Karpas-422 (cell line): Measurements from ENCODE around the gene MRPL30. TPM values are rescaled to one million over a fixed set of nuclear protein-coding genes. Genes with fewer than 3 reads are reported as not detected.
A peak's percentile ranks its signal among the peaks of the same experiment; 100 is the strongest.

ENCODE experiments used
- DNase-seq: peaks from one replicate; pipeline ENCODE4 v3.0.0-alpha.2; 2015
- H2AFZ ChIP-seq: fragments of 200-600 bp; sonication (generic); 2 replicates; pipeline ENCODE4 v1.6.1; 2014; ENCODE audit warnings: antibody characterized with exemption, low read length, mixed read lengths
- H3K27ac ChIP-seq: fragments of 200-600 bp; sonication (generic); 2 replicates; pipeline ENCODE4 v1.5.1; 2014; ENCODE audit warnings: mild to moderate bottlenecking, low read length, moderate library complexity
- H3K27me3 ChIP-seq: fragments of 200-600 bp; sonication (generic); 2 replicates; pipeline ENCODE4 v1.6.1; 2014; ENCODE audit warnings: low read length, mixed read lengths
- H3K36me3 ChIP-seq: fragments of 200-600 bp; sonication (generic); 2 replicates; pipeline ENCODE4 v1.6.1; 2014; ENCODE audit warnings: low read length, mixed read lengths; ENCODE audit not compliant: insufficient read depth
- H3K4me1 ChIP-seq: fragments of 200-600 bp; sonication (generic); 2 replicates; pipeline ENCODE4 v1.6.1; 2014; ENCODE audit warnings: mild to moderate bottlenecking, low read length, mixed read lengths
- H3K4me2 ChIP-seq: fragments of 200-600 bp; sonication (generic); 2 replicates; pipeline ENCODE4 v1.6.1; 2014; ENCODE audit warnings: low read length, low read depth, mild to moderate bottlenecking; ENCODE audit not compliant: poor library complexity, severe bottlenecking
- H3K4me3 ChIP-seq: fragments of 200-600 bp; sonication (generic); 2 replicates; pipeline ENCODE4 v1.5.1; 2014; ENCODE audit warnings: mild to moderate bottlenecking, antibody characterized with exemption, low read length, mixed read lengths
- H3K79me2 ChIP-seq: fragments of 200-600 bp; sonication (generic); 2 replicates; pipeline ENCODE4 v1.6.1; 2014; ENCODE audit warnings: mild to moderate bottlenecking, low read length, mixed read lengths
- H3K9ac ChIP-seq: fragments of 200-600 bp; sonication (generic); 2 replicates; pipeline ENCODE4 v1.6.0; 2014; ENCODE audit warnings: low read length
- H3K9me2 ChIP-seq: fragments of 200-600 bp; sonication (generic), shearing (Covaris generic); replicated peaks from 2 replicates; pipeline ENCODE4 v1.6.0; 2014; ENCODE audit warnings: mild to moderate bottlenecking, low read length, moderate library complexity; ENCODE audit not compliant: insufficient read depth
- H3K9me3 ChIP-seq: fragments of 300-700, 200-600 bp; sonication (generic); 2 replicates; pipeline ENCODE4 v1.6.1; 2014; ENCODE audit warnings: low read length, mixed read lengths
- H4K20me1 ChIP-seq: fragments of 200-600 bp; sonication (generic); 2 replicates; pipeline ENCODE4 v1.6.1; 2014; ENCODE audit warnings: mild to moderate bottlenecking, antibody characterized with exemption, low read length, low read depth; ENCODE audit not compliant: insufficient read depth
- total RNA-seq: library from RNA; depleted of rRNA; stranded (reverse); fragments of >200 nt; shearing (Covaris generic); gene quantifications from 2 replicates; pipeline ENCODE4 v1.2.3, GENCODE V29; 2014; ENCODE audit warnings: low replicate concordance

MRPL30 gene
- total RNA-seq, 1 experiment from 2014 or later = 47.1 TPM

GRCh38 chr2:99169534-99169933 lies 11.4 kb upstream of the MRPL30 start:
- Histone ChIP-seq H3K9me3 (no peaks in the 10 kb centered on the region), H3K9me2 (no peaks in the 10 kb centered on the region), H3K27ac (0 out of 2 replicates have a peak overlapping the region, but pooled peaks have one; percentile 13), H3K4me1 (peaks cover 5% of the 10 kb centered on the region; the same call in 1 of the 2 replicates), H3K4me3 (no peak overlapping the region), H4K20me1 (no peaks in the 10 kb centered on the region), H2AFZ (no peak overlapping the region), H3K9ac (no peak overlapping the region), H3K36me3 (peaks cover 43% of the 10 kb centered on the region; the same call in 1 of the 2 replicates), H3K4me2 (no peak overlapping the region), H3K79me2 (peaks cover 25% of the 10 kb centered on the region), H3K27me3 (no peaks in the 10 kb centered on the region)
- DNase-seq = no peak

- Histone ChIP-seq H3K9ac (no peak overlapping the region), H3K79me2 (peaks cover 37% of the 10 kb centered on the region), H3K4me1 (peaks cover 5% of the 10 kb centered on the region; the same call in 1 of the 2 replicates), H3K27ac (no peak overlapping the region), H3K9me2 (no peaks in the 10 kb centered on the region), H4K20me1 (no peaks in the 10 kb centered on the region), H3K36me3 (peaks cover 43% of the 10 kb centered on the region; the same call in 1 of the 2 replicates), H2AFZ (no peak overlapping the region), H3K9me3 (no peaks in the 10 kb centered on the region), H3K27me3 (no peaks in the 10 kb centered on the region), H3K4me3 (no peak overlapping the region), H3K4me2 (no peak overlapping the region)
- DNase-seq = no peak
These were observed 9.4 kb upstream of the MRPL30 start for GRCh38 chr2:99171377-99172140.

- peaks cover 35% of the 10 kb centered on the region for H3K4me1 ChIP-seq
- H3K27me3 ChIP-seq = no peaks in the 10 kb centered on the region
- peak overlapping the region; percentile 36; the same call in 1 of the 2 replicates for H3K27ac ChIP-seq
- H4K20me1 ChIP-seq = no peaks in the 10 kb centered on the region
- peak overlapping the region; percentile 97 for H3K4me3 ChIP-seq
- no peaks in the 10 kb centered on the region for H3K9me3 ChIP-seq
- H3K4me2 ChIP-seq = peak overlapping the region; percentile 83
- H3K79me2 ChIP-seq = peaks cover 99% of the 10 kb centered on the region
- DNase-seq = no peak
- no peaks in the 10 kb centered on the region for H3K9me2 ChIP-seq
- H3K9ac ChIP-seq = peak overlapping the region; percentile 88
- H2AFZ ChIP-seq = 0 out of 2 replicates have a peak overlapping the region, but pooled peaks have one; percentile 57
- H3K36me3 ChIP-seq = peaks cover 4% of the 10 kb centered on the region; the same call in 1 of the 2 replicates
These were observed 628 bp downstream of the MRPL30 start for GRCh38 chr2:99181624-99182000.

GRCh38 chr2:99183025-99183424 lies 2.0 kb downstream of the MRPL30 start:
- Histone ChIP-seq H3K4me3 (no peak overlapping the region), H3K9ac (no peak overlapping the region), H4K20me1 (no peaks in the 10 kb centered on the region), H3K9me3 (no peaks in the 10 kb centered on the region), H2AFZ (no peak overlapping the region), H3K36me3 (peaks cover 9% of the 10 kb centered on the region; the same call in 1 of the 2 replicates), H3K9me2 (no peaks in the 10 kb centered on the region), H3K4me1 (peaks cover 35% of the 10 kb centered on the region), H3K27ac (no peak overlapping the region), H3K79me2 (peaks cover 96% of the 10 kb centered on the region), H3K27me3 (no peaks in the 10 kb centered on the region), H3K4me2 (peak overlapping the region; percentile 83)
- DNase-seq = no peak

- H3K79me2 ChIP-seq = peaks cover 95% of the 10 kb centered on the region
- peaks cover 23% of the 10 kb centered on the region for H3K4me1 ChIP-seq
- DNase-seq = no peak
- no peaks in the 10 kb centered on the region for H3K9me3 ChIP-seq
- H3K4me2 ChIP-seq = no peak overlapping the region
- no peak overlapping the region for H3K4me3 ChIP-seq
- no peaks in the 10 kb centered on the region for H3K9me2 ChIP-seq
- no peak overlapping the region for H2AFZ ChIP-seq
- H3K9ac ChIP-seq = no peak overlapping the region
- no peaks in the 10 kb centered on the region for H3K27me3 ChIP-seq
- H4K20me1 ChIP-seq = no peaks in the 10 kb centered on the region
- H3K27ac ChIP-seq = no peak overlapping the region
- H3K36me3 ChIP-seq = peaks cover 20% of the 10 kb centered on the region
These were observed 3.8 kb downstream of the MRPL30 start for GRCh38 chr2:99184811-99185210.

GRCh38 chr2:99187011-99187410 lies 6.0 kb downstream of the MRPL30 start:
- H3K9me2 ChIP-seq = no peaks in the 10 kb centered on the region
- H2AFZ ChIP-seq = no peak overlapping the region
- H3K27me3 ChIP-seq = no peaks in the 10 kb centered on the region
- no peaks in the 10 kb centered on the region for H4K20me1 ChIP-seq
- no peak for DNase-seq
- H3K4me1 ChIP-seq = peaks cover 13% of the 10 kb centered on the region
- H3K36me3 ChIP-seq = peaks cover 34% of the 10 kb centered on the region
- H3K27ac ChIP-seq = no peak overlapping the region
- peaks cover 93% of the 10 kb centered on the region for H3K79me2 ChIP-seq
- H3K4me2 ChIP-seq = no peak overlapping the region
- H3K4me3 ChIP-seq = no peak overlapping the region
- no peak overlapping the region for H3K9ac ChIP-seq
- no peaks in the 10 kb centered on the region for H3K9me3 ChIP-seq

- Histone ChIP-seq H3K36me3 (peaks cover 38% of the 10 kb centered on the region), H3K27me3 (no peaks in the 10 kb centered on the region), H3K9ac (no peak overlapping the region), H3K4me2 (no peak overlapping the region), H4K20me1 (no peaks in the 10 kb centered on the region), H3K4me3 (no peak overlapping the region), H3K27ac (no peak overlapping the region), H3K79me2 (peaks cover 80% of the 10 kb centered on the region), H3K4me1 (peaks cover 3% of the 10 kb centered on the region; the same call in 1 of the 2 replicates), H3K9me3 (no peaks in the 10 kb centered on the region), H3K9me2 (no peaks in the 10 kb centered on the region), H2AFZ (no peak overlapping the region)
- DNase-seq = no peak
These were observed 7.4 kb downstream of the MRPL30 start for GRCh38 chr2:99188357-99188756.

GRCh38 chr2:99190548-99190947 lies 9.6 kb downstream of the MRPL30 start:
- no peaks in the 10 kb centered on the region for H3K4me1 ChIP-seq
- no peaks in the 10 kb centered on the region for H4K20me1 ChIP-seq
- H3K79me2 ChIP-seq = peaks cover 58% of the 10 kb centered on the region
- H3K9ac ChIP-seq = no peak overlapping the region
- H3K27ac ChIP-seq = no peak overlapping the region
- no peaks in the 10 kb centered on the region for H3K9me3 ChIP-seq
- H3K27me3 ChIP-seq = no peaks in the 10 kb centered on the region
- peaks cover 43% of the 10 kb centered on the region for H3K36me3 ChIP-seq
- no peak for DNase-seq
- no peak overlapping the region for H3K4me3 ChIP-seq
- H2AFZ ChIP-seq = no peak overlapping the region
- no peaks in the 10 kb centered on the region for H3K9me2 ChIP-seq
- H3K4me2 ChIP-seq = no peak overlapping the region
